GM12892 (cell line): ENCODE data around the gene VSTM4.

Experiments
- POLR2A ChIP-seq: IDR thresholded peaks from 2 replicates; pipeline ENCODE4 v1.6.1; 2011; ENCODE audit warnings: low read depth, low read length, control low read depth
- POLR2AphosphoS5 ChIP-seq: IDR thresholded peaks from 2 replicates; pipeline ENCODE4 v1.6.1; 2011; ENCODE audit warnings: low read depth, low read length, control low read depth
- TAF1 ChIP-seq: IDR thresholded peaks from 2 replicates; pipeline ENCODE4 v1.6.1; 2011; ENCODE audit warnings: low read depth, mild to moderate bottlenecking, control low read depth, low read length, borderline replicate concordance

DNA sequence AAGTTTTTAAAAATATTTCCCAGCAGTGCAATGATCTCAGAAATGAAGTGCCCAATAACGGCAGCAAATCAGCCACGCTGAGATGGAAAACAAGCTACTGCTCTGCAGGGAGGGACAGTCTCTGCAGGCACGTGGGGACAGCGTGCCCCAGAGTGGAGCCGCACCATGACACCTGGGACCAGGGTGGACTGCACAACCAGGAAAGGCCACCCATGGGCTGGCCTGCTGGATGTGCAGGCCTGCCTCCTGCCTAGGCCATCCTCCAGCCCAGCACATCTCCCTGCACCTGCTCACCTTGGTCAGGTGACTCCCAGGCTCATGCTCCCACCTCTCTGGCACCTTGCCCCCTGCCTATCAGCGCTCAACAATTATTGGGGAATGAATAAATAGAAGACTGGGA lies 80.4 kb downstream of the VSTM4 start:
- TF ChIP-seq TAF1: no peak
- no peak for TF ChIP-seq POLR2A
- TF ChIP-seq POLR2AphosphoS5: no peak
